ENCODE data around the gene MYRFL.

DNA sequence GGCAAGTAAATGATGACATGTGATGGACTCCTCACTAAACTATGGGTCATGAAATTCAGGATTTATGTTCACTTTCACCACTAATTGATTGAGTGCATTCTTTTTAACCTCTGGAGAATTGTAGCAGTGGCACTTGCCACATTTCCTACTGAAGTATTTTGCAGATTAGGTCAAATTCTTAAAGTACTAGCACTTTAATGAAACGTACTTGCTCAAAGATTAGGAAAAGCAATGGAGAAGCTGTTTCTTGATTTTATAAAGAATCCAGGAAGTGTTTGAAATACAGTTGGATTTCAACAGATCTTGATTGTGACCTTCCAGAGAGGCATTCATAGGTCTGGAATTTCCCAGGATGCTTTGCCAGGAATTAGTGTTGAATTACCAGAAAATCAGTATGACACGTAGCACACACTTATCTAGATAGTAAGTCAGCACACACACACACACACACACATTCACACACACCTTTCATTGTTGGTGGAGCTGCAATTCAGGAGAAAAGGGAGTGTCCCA, 162.6 kb downstream of the MYRFL start:
- TF ChIP-seq CTCF (conservative IDR thresholded peaks at IDR 0.05; ENCODE audit: low read length) (no peak), EZH2phosphoT487 (IDR thresholded peaks at IDR 0.05; ENCODE audit: borderline replicate concordance) (no peak)
